22Rv1 (cell line): ENCODE measurements around the gene GPR148.

ENCODE experiments used
- ZFX ChIP-seq: fragments of 450-650 bp; IDR thresholded peaks from 2 replicates; pipeline ENCODE4 v1.6.1; 2017; ENCODE audit warnings: antibody characterized with exemption, borderline replicate concordance
- TF ChIP-seq, protein P1 (sequence below): fragments of 450-650 bp; IDR thresholded peaks from 2 replicates; pipeline ENCODE4 v1.5.1; 2017; ENCODE audit warnings: mild to moderate bottlenecking

DNA sequence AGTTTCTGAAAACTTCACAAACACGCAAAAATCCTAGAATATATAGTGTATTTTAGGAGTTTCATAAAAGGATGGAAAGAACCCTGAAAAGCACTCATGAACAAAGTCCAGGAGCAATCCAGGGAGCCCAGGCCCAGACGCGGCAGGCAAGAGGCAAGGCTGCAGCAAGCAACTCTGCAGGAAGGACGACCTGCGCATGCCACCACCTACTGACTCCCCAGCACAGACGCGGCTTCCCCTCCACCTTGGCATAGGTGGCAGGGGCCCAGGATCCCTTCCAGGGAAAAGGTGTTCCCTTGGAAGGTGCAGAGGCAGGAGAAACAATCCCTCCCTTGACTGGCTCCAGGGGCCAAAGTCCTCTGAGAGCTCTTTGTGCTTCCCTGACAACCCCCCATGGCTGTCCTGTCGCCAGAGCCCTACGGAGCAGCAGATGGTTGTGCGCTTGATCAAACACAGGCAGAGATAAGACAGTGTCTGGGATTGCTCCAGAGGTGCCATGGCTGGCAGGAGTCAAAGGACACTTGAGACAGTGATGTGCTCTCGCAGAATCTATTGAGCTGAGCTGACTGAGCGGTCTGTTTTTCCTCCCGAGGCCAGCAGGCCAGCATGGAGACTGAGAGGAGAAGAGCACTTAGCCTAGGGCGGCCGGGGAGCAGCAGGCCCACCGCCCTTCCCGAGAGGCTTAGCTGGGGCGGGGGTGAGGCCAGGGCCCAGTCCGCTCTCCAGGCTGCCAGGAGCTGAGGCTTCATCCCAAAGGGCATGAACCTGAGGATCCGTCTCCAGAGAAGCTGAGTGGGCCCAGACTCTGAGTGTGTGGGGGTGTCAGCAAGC lies 15.6 kb downstream of the GPR148 start:
- TF ChIP-seq, protein P1, sequence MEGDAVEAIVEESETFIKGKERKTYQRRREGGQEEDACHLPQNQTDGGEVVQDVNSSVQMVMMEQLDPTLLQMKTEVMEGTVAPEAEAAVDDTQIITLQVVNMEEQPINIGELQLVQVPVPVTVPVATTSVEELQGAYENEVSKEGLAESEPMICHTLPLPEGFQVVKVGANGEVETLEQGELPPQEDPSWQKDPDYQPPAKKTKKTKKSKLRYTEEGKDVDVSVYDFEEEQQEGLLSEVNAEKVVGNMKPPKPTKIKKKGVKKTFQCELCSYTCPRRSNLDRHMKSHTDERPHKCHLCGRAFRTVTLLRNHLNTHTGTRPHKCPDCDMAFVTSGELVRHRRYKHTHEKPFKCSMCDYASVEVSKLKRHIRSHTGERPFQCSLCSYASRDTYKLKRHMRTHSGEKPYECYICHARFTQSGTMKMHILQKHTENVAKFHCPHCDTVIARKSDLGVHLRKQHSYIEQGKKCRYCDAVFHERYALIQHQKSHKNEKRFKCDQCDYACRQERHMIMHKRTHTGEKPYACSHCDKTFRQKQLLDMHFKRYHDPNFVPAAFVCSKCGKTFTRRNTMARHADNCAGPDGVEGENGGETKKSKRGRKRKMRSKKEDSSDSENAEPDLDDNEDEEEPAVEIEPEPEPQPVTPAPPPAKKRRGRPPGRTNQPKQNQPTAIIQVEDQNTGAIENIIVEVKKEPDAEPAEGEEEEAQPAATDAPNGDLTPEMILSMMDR, result no peak
- no peak for TF ChIP-seq ZFX
